ENCODE results near the gene PROSER1.

DNA sequence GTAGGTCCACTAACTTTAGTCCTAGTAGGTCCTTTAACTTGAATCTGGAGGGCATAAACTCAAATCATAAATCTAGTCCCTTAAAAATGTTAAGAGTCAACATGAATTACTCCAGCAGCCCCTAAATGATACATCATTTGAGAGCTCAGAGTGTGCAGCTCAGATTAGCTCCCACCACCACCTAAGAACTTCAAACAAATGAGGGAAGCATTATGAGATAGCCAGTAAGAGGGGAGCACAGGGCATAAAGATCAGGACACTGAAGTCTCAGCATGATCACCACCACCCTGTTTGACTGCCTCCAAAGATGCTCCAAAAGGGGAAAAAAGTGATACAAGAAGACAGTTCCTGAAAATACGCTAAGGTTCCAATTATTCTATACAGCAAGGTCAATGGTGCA is 5.7 kb downstream of the PROSER1 start:
- TF ChIP-seq, protein P1, sequence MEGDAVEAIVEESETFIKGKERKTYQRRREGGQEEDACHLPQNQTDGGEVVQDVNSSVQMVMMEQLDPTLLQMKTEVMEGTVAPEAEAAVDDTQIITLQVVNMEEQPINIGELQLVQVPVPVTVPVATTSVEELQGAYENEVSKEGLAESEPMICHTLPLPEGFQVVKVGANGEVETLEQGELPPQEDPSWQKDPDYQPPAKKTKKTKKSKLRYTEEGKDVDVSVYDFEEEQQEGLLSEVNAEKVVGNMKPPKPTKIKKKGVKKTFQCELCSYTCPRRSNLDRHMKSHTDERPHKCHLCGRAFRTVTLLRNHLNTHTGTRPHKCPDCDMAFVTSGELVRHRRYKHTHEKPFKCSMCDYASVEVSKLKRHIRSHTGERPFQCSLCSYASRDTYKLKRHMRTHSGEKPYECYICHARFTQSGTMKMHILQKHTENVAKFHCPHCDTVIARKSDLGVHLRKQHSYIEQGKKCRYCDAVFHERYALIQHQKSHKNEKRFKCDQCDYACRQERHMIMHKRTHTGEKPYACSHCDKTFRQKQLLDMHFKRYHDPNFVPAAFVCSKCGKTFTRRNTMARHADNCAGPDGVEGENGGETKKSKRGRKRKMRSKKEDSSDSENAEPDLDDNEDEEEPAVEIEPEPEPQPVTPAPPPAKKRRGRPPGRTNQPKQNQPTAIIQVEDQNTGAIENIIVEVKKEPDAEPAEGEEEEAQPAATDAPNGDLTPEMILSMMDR (IDR thresholded peaks at IDR 0.05) = no peak
- no peak for TF ChIP-seq EP300 (IDR thresholded peaks at IDR 0.05)
- no peak for TF ChIP-seq POLR2AphosphoS5 (IDR thresholded peaks at IDR 0.05)
- TF ChIP-seq POLR2A (IDR thresholded peaks at IDR 0.05) = no peak
